ENCODE results near the gene CYP27A1.

- TF ChIP-seq GABPA (tag; conservative IDR thresholded peaks at IDR 0.05; ENCODE audit: low read depth) (no peak), NR2C2 (CRISPR knock-in tag; IDR thresholded peaks at IDR 0.05) (no peak), NR2C2 (tag; IDR thresholded peaks at IDR 0.05) (no peak), TAL1 (IDR thresholded peaks at IDR 0.05) (no peak), JUND (IDR thresholded peaks at IDR 0.05; ENCODE audit: borderline replicate concordance, low read depth, low read length) (no peak), JUND (tag; IDR thresholded peaks at IDR 0.05; ENCODE audit: borderline replicate concordance, low read depth, low read length) (no peak), MLLT1 (IDR thresholded peaks at IDR 0.05) (no peak), SMARCB1 (IDR thresholded peaks at IDR 0.05; ENCODE audit: insufficient read length, low read depth) (no peak), TEAD4 (IDR thresholded peaks at IDR 0.05; ENCODE audit: low read length) (no peak), TEAD4 (CRISPR knock-in tag; IDR thresholded peaks at IDR 0.05; ENCODE audit: borderline replicate concordance) (no peak), CTCF (IDR thresholded peaks at IDR 0.05 in 2 of 3, conservative IDR thresholded peaks at IDR 0.05 in 1 of 3; ENCODE audit: insufficient read depth in 2 of 3, low read depth in 1 of 3, low read length in 3 of 3) (no peak)
Observed at GRCh38 chr2:218863021-218863520, 81.1 kb downstream of the CYP27A1 start.

Data from K562 (cell line).